Neural cell (in vitro differentiated cells): ENCODE results near the gene SPON2. TPM values are rescaled to one million over a fixed set of nuclear protein-coding genes. Genes with fewer than 3 reads are reported as not detected.

ENCODE experiments used
- H2AFZ ChIP-seq: fragments of 200-600, 300-800 bp; sonication (generic), shearing (Covaris generic); 2 replicates; pipeline ENCODE4 v1.6.0; 2014; ENCODE audit warnings: low read depth, mild to moderate bottlenecking, antibody characterized with exemption, low read length, moderate library complexity
- H3F3A ChIP-seq: fragments of 200-600 bp; shearing (Covaris generic); 2 replicates; pipeline ENCODE4 v1.6.1; 2016; ENCODE audit warnings: mild to moderate bottlenecking, moderate library complexity, mixed read lengths, antibody characterized with exemption, low read length; ENCODE audit not compliant: insufficient read depth, poor library complexity, severe bottlenecking
- H3K27ac ChIP-seq: fragments of 200-600, 300-800 bp; sonication (generic), shearing (Covaris generic); 2 replicates; pipeline ENCODE4 v1.5.1; 2014; ENCODE audit warnings: mild to moderate bottlenecking, low read length, moderate library complexity
- H3K27me3 ChIP-seq: fragments of 300-800, 200-600 bp; sonication (generic), shearing (Covaris generic); 2 replicates; pipeline ENCODE4 v1.6.0; 2014; ENCODE audit warnings: mild to moderate bottlenecking, low read depth, low read length, moderate library complexity; ENCODE audit not compliant: insufficient read depth
- H3K36me3 ChIP-seq: fragments of 300-800, 200-600 bp; sonication (generic), shearing (Covaris generic); 2 replicates; pipeline ENCODE4 v1.5.1; 2014; ENCODE audit warnings: mild to moderate bottlenecking, antibody characterized with exemption, low read length, moderate library complexity; ENCODE audit not compliant: insufficient read depth
- H3K4me2 ChIP-seq: fragments of 300-800, 200-600 bp; sonication (generic), shearing (Covaris generic); 2 replicates; pipeline ENCODE4 v1.6.0; 2014; ENCODE audit warnings: mild to moderate bottlenecking, low read length
- H3K4me3 ChIP-seq: fragments of 300-800, 200-600 bp; sonication (generic), shearing (Covaris generic); 2 replicates; pipeline ENCODE4 v1.5.1; 2014; ENCODE audit warnings: mild to moderate bottlenecking, low read length, moderate library complexity
- H3K79me2 ChIP-seq: fragments of 200-600 bp; shearing (Covaris generic); replicated peaks from 2 replicates; pipeline ENCODE4 v1.6.0; 2014; ENCODE audit warnings: mild to moderate bottlenecking, low read length, moderate library complexity; ENCODE audit not compliant: insufficient read depth
- H3K9ac ChIP-seq: fragments of 300-800, 200-600 bp; sonication (generic), shearing (Covaris generic); 2 replicates; pipeline ENCODE4 v1.6.1; 2016; ENCODE audit warnings: mild to moderate bottlenecking, low read length, mixed read lengths
- H3K9me2 ChIP-seq: fragments of 200-600 bp; shearing (Covaris generic); 2 replicates; pipeline ENCODE4 v1.6.1; 2016; ENCODE audit warnings: mild to moderate bottlenecking, low read length, mixed read lengths; ENCODE audit not compliant: insufficient read depth
- H3K9me3 ChIP-seq: fragments of 200-600, 300-800 bp; sonication (generic), shearing (Covaris generic); 2 replicates; pipeline ENCODE4 v1.6.1; 2016; ENCODE audit warnings: mild to moderate bottlenecking, mixed run types, low read length, moderate library complexity, mixed read lengths
- H4K20me1 ChIP-seq: fragments of 200-600 bp; shearing (Covaris generic); 2 replicates; pipeline ENCODE4 v1.6.1; 2016; ENCODE audit warnings: mild to moderate bottlenecking, mixed run types; ENCODE audit not compliant: insufficient read depth
- CTCF ChIP-seq: fragments of 450-650 bp; IDR thresholded peaks from 2 replicates; pipeline ENCODE4 v1.5.1; 2014; ENCODE audit warnings: antibody characterized with exemption, mild to moderate bottlenecking, moderate library complexity; ENCODE audit not compliant: poor library complexity, severe bottlenecking
- EP300 ChIP-seq: fragments of 450-650 bp; conservative IDR thresholded peaks from 2 replicates; pipeline ENCODE4 v1.6.1; 2014; ENCODE audit warnings: antibody characterized with exemption, mild to moderate bottlenecking, moderate library complexity; ENCODE audit not compliant: poor library complexity, severe bottlenecking
- EZH2 ChIP-seq: fragments of 200-600, 300-800 bp; shearing (Covaris generic), sonication (generic); IDR thresholded peaks from 2 replicates; pipeline ENCODE4 v1.6.1; 2014; ENCODE audit warnings: antibody characterized with exemption, low read length, borderline replicate concordance, mild to moderate bottlenecking; ENCODE audit not compliant: insufficient read depth, poor library complexity, severe bottlenecking
- MXI1 ChIP-seq: fragments of 450-650 bp; conservative IDR thresholded peaks from 2 replicates; pipeline ENCODE4 v1.6.1; 2014; ENCODE audit warnings: antibody characterized with exemption, mild to moderate bottlenecking; ENCODE audit not compliant: poor library complexity, severe bottlenecking
- POLR2AphosphoS5 ChIP-seq: IDR thresholded peaks from 2 replicates; pipeline ENCODE4 v1.6.1; 2012
- RAD21 ChIP-seq: fragments of 450-650 bp; conservative IDR thresholded peaks from 2 replicates; pipeline ENCODE4 v1.6.1; 2014; ENCODE audit warnings: antibody characterized with exemption, mild to moderate bottlenecking, moderate library complexity
- REST ChIP-seq: IDR thresholded peaks from 2 replicates; pipeline ENCODE4 v1.6.1; 2012; ENCODE audit warnings: borderline replicate concordance
- SMC3 ChIP-seq: fragments of 450-650 bp; conservative IDR thresholded peaks from 2 replicates; pipeline ENCODE4 v1.6.1; 2014; ENCODE audit warnings: antibody characterized with exemption, mild to moderate bottlenecking, moderate library complexity; ENCODE audit not compliant: poor library complexity
- TAF1 ChIP-seq: IDR thresholded peaks from 2 replicates; pipeline ENCODE4 v1.6.1; 2012; ENCODE audit warnings: low read depth
- polyA plus RNA-seq: library from polyadenylated mRNA; depleted of rRNA; stranded (reverse); fragments of >200 nt; gene quantifications from 2 replicates; pipeline ENCODE4 v1.2.3, GENCODE V29; 2014

SPON2 gene
- polyA plus RNA-seq, 1 donor from 2014 or later, result 0.57 TPM

GRCh38 chr4:1154523-1155182 is 17.7 kb downstream of the SPON2 start:
- no peaks in the 10 kb centered on the region for H3K36me3 ChIP-seq
- H4K20me1 ChIP-seq, result no peaks in the 10 kb centered on the region
- H3K9me2 ChIP-seq, result no peaks in the 10 kb centered on the region
- no peak for TF ChIP-seq MXI1
- no peak for TF ChIP-seq TAF1
- TF ChIP-seq REST, result no peak
- TF ChIP-seq SMC3, result no peak
- no peak for TF ChIP-seq POLR2AphosphoS5
- TF ChIP-seq EZH2, result no peak
- TF ChIP-seq RAD21, result no peak
- no peak for TF ChIP-seq EP300
- no peaks in the 10 kb centered on the region for H3K27me3 ChIP-seq
- H2AFZ ChIP-seq, result no peak overlapping the region
- H3K9ac ChIP-seq, result no peak overlapping the region
- no peak overlapping the region for H3K27ac ChIP-seq
- H3K4me2 ChIP-seq, result no peak overlapping the region
- H3K9me3 ChIP-seq, result peaks cover 9% of the 10 kb centered on the region
- H3K79me2 ChIP-seq, result no peaks in the 10 kb centered on the region
- no peaks in the 10 kb centered on the region for H3F3A ChIP-seq
- no peak overlapping the region for H3K4me3 ChIP-seq

- Histone ChIP-seq H4K20me1 (no peaks in the 10 kb centered on the region), H3K4me3 (no peak overlapping the region), H3K79me2 (no peaks in the 10 kb centered on the region), H3K4me2 (no peak overlapping the region), H3K9me2 (no peaks in the 10 kb centered on the region), H3F3A (no peaks in the 10 kb centered on the region), H3K27ac (no peak overlapping the region), H3K9me3 (peaks cover 9% of the 10 kb centered on the region), H3K36me3 (no peaks in the 10 kb centered on the region), H3K27me3 (no peaks in the 10 kb centered on the region), H3K9ac (no peak overlapping the region), H2AFZ (no peak overlapping the region)
- TF ChIP-seq RAD21, result no peak
Measured at GRCh38 chr4:1154126-1154522, 18.3 kb downstream of the SPON2 start.

- Histone ChIP-seq H3F3A (no peaks in the 10 kb centered on the region), H3K9me2 (no peaks in the 10 kb centered on the region), H3K79me2 (no peaks in the 10 kb centered on the region), H3K36me3 (no peaks in the 10 kb centered on the region), H3K4me3 (no peak overlapping the region), H2AFZ (no peak overlapping the region), H3K27ac (no peak overlapping the region), H4K20me1 (no peaks in the 10 kb centered on the region), H3K4me2 (no peak overlapping the region), H3K27me3 (no peaks in the 10 kb centered on the region), H3K9me3 (peaks cover 7% of the 10 kb centered on the region), H3K9ac (no peak overlapping the region)
- no peak for TF ChIP-seq EZH2
- no peak for TF ChIP-seq MXI1
- TF ChIP-seq REST, result no peak
- TF ChIP-seq TAF1, result no peak
- no peak for TF ChIP-seq RAD21
- no peak for TF ChIP-seq SMC3
- no peak for TF ChIP-seq CTCF
- no peak for TF ChIP-seq EP300
- TF ChIP-seq POLR2AphosphoS5, result no peak
Measured at GRCh38 chr4:1153567-1154090, 18.8 kb downstream of the SPON2 start.
